ENCODE data around the gene NLRP5.
A peak's percentile ranks its signal among the peaks of the same experiment; 100 is the strongest.
"Not testable (repeated sequence)": the region's sequence is repeated elsewhere in the genome, so short reads cannot be mapped to it uniquely, and the experiment has no call there.

Gene NLRP5

GRCh38 chr19:56079609-56080008, 93.0 kb downstream of the NLRP5 start:
- no peak for DNase-seq

GRCh38 chr19:56080669-56081401, 94.3 kb downstream of the NLRP5 start:
- DNase-seq, result peak; percentile 43

GRCh38 chr19:56083668-56084067, 97.1 kb downstream of the NLRP5 start:
- no peak for DNase-seq

- no peak for DNase-seq
Measured at GRCh38 chr19:56084835-56085536, 98.4 kb downstream of the NLRP5 start.

GRCh38 chr19:56085571-56086275, 99.1 kb downstream of the NLRP5 start:
- no peak for DNase-seq

- no peak for DNase-seq
Measured at GRCh38 chr19:56086671-56087430, 100.3 kb downstream of the NLRP5 start.

- no peak for DNase-seq
Measured at GRCh38 chr19:56087647-56088496, 101.3 kb downstream of the NLRP5 start.

GRCh38 chr19:56088497-56089215, 102.1 kb downstream of the NLRP5 start:
- no peak for DNase-seq

- DNase-seq, result no peak
Measured at GRCh38 chr19:56089344-56089743, 102.8 kb downstream of the NLRP5 start.

GRCh38 chr19:56091066-56091490, 104.5 kb downstream of the NLRP5 start:
- no peak for DNase-seq

GRCh38 chr19:56091751-56092546, 105.4 kb downstream of the NLRP5 start:
- no peak for DNase-seq

- DNase-seq, result no peak
Measured at GRCh38 chr19:56092685-56093631, 106.4 kb downstream of the NLRP5 start.

- no peak for DNase-seq
Measured at GRCh38 chr19:56094449-56094848, 107.9 kb downstream of the NLRP5 start.

- DNase-seq, result no peak
Measured at GRCh38 chr19:56096665-56097064, 110.1 kb downstream of the NLRP5 start.

GRCh38 chr19:56097306-56097705, 110.7 kb downstream of the NLRP5 start:
- DNase-seq, result no peak

GRCh38 chr19:56097776-56098175, 111.2 kb downstream of the NLRP5 start:
- no peak for DNase-seq

- DNase-seq, result not testable (repeated sequence)
Measured at GRCh38 chr19:56098237-56098636, 111.7 kb downstream of the NLRP5 start.

- no peak for DNase-seq
Measured at GRCh38 chr19:56098731-56099568, 112.4 kb downstream of the NLRP5 start.
